Urinary bladder (tissue), 4 donors: ENCODE results near the gene PDE7B. TPM values are rescaled to one million over a fixed set of nuclear protein-coding genes. Genes with fewer than 3 reads are reported as not detected.

Source experiments
- DNase-seq: peaks from one replicate; pipeline ENCODE4 v3.0.0-alpha.2; 2015; ENCODE audit errors: extremely low spot score
- H3K27ac ChIP-seq: one replicate; pipeline ENCODE4 v1.5.1; 2013; ENCODE audit warnings: low read depth, mild to moderate bottlenecking, moderate library complexity
- H3K36me3 ChIP-seq: one replicate; pipeline ENCODE4 v1.6.1; 2013; ENCODE audit warnings: mild to moderate bottlenecking, moderate library complexity; ENCODE audit not compliant: insufficient read depth
- H3K4me1 ChIP-seq: one replicate; pipeline ENCODE4 v1.6.1; 2013; ENCODE audit warnings: mild to moderate bottlenecking, moderate library complexity; ENCODE audit not compliant: insufficient read depth
- H3K4me3 ChIP-seq: one replicate; pipeline ENCODE4 v1.5.1; 2013; ENCODE audit warnings: low read depth, low read length
- WGBS: extraction: QIAGEN DNeasy Blood & Tissue Kit; methylation state at CpG from one replicate; pipeline ENCODE4 v1.1.7; 2013; 5-methylcytosine and 5-hydroxymethylcytosine counted together
- polyA plus RNA-seq: library from polyadenylated mRNA; stranded (reverse); fragments of 200-250 nt; gene quantifications from one replicate; pipeline ENCODE4 v1.2.3, GENCODE V29; 2013
- total RNA-seq: library from RNA; depleted of rRNA; stranded (reverse); fragments of >200 nt; gene quantifications from one replicate; pipeline ENCODE4 v1.2.3, GENCODE V29; 2014
- donor health status: healthy with polysubstance abuse.
- donor health status: healthy.

Gene PDE7B
- total and polyA plus RNA-seq, 2 donors, result 9.3 to 34.2 TPM

GRCh38 chr6:136244061-136244616, 392.6 kb downstream of the PDE7B start:
- Histone ChIP-seq H3K4me3 (no peak overlapping the region), H3K27ac (no peak overlapping the region), H3K4me1 (no peaks in the 10 kb centered on the region), H3K36me3 (no peaks in the 10 kb centered on the region)
- WGBS, result 90% methylated on average over 5 of the region's 5 CpGs
- no peak for DNase-seq
